GM18868 (cell line): ENCODE data around the gene DCC.
A peak's percentile ranks its signal among the peaks of the same experiment; 100 is the strongest.

Source experiments
- ATAC-seq: cut with Tn5 transposase; IDR thresholded peaks from one replicate; pipeline ENCODE4 v1.9.1; 2021; ENCODE audit warnings: mild to moderate bottlenecking, moderate library complexity; ENCODE audit not compliant: unreplicated experiment

The DCC gene

GRCh38 chr18:52670896-52671295, 330.9 kb downstream of the DCC start:
- ATAC-seq = peak; percentile 41

GRCh38 chr18:52678034-52678433, 338.0 kb downstream of the DCC start:
- ATAC-seq = no peak

GRCh38 chr18:52678551-52678950, 338.6 kb downstream of the DCC start:
- no peak for ATAC-seq

GRCh38 chr18:52679354-52679753, 339.4 kb downstream of the DCC start:
- no peak for ATAC-seq

GRCh38 chr18:52682260-52682659, 342.3 kb downstream of the DCC start:
- no peak for ATAC-seq

- no peak for ATAC-seq
Observed at GRCh38 chr18:52685316-52685715, 345.3 kb downstream of the DCC start.

GRCh38 chr18:52691841-52692240, 351.8 kb downstream of the DCC start:
- ATAC-seq = no peak

- peak; percentile 54 for ATAC-seq
Observed at GRCh38 chr18:52694804-52695203, 354.8 kb downstream of the DCC start.

GRCh38 chr18:52700116-52700515, 360.1 kb downstream of the DCC start:
- ATAC-seq = no peak

- ATAC-seq = no peak
Observed at GRCh38 chr18:52700816-52701215, 360.8 kb downstream of the DCC start.

GRCh38 chr18:52701219-52701935, 361.4 kb downstream of the DCC start:
- no peak for ATAC-seq

- no peak for ATAC-seq
Observed at GRCh38 chr18:52715421-52715820, 375.4 kb downstream of the DCC start.

- ATAC-seq = no peak
Observed at GRCh38 chr18:52715991-52716390, 376.0 kb downstream of the DCC start.

GRCh38 chr18:52716973-52717372, 377.0 kb downstream of the DCC start:
- ATAC-seq = no peak

GRCh38 chr18:52722904-52723303, 382.9 kb downstream of the DCC start:
- no peak for ATAC-seq

GRCh38 chr18:52723550-52723970, 383.6 kb downstream of the DCC start:
- ATAC-seq = no peak

- no peak for ATAC-seq
Observed at GRCh38 chr18:52730972-52731619, 391.1 kb downstream of the DCC start.

GRCh38 chr18:52738946-52739345, 398.9 kb downstream of the DCC start:
- ATAC-seq = no peak

GRCh38 chr18:52746986-52747385, 407.0 kb downstream of the DCC start:
- no peak for ATAC-seq

GRCh38 chr18:52747869-52748268, 407.9 kb downstream of the DCC start:
- ATAC-seq = no peak

GRCh38 chr18:52748343-52748742, 408.3 kb downstream of the DCC start:
- ATAC-seq = no peak

- no peak for ATAC-seq
Observed at GRCh38 chr18:52749542-52749941, 409.5 kb downstream of the DCC start.

- no peak for ATAC-seq
Observed at GRCh38 chr18:52750995-52751394, 411.0 kb downstream of the DCC start.
